T-helper 2 cell (primary cell): ENCODE measurements around the gene NFX1.
"Not testable (repeated sequence)": the region's sequence is repeated elsewhere in the genome, so short reads cannot be mapped to it uniquely, and the experiment has no call there.

Experiments used
- DNase-seq, 5 experiments: peaks; one replicate each; pipeline versions ENCODE4 v3.0.0 to v3.0.0-alpha.2; 2012 to 2022

Gene NFX1

DNA sequence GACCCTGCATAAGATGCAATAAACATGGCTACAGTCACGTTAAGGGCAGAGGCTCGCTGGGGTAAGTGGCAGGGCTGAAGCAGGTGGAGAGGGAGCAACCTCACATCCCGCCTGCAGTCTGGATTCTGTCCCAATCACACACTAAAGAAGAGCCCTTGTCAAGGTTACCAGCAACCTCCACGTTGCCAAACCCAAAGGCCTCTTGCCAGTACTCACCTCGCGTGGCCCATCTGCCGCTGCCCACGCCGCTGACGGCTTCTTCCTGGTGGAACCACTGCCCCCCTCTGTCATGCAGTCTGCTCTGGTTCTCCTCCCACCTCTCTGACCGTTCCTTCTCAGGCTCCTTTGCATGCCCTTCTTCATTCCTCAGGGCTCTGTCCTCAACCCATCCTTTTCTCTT, 103.3 kb downstream of the NFX1 start:
- no peak for DNase-seq

DNA sequence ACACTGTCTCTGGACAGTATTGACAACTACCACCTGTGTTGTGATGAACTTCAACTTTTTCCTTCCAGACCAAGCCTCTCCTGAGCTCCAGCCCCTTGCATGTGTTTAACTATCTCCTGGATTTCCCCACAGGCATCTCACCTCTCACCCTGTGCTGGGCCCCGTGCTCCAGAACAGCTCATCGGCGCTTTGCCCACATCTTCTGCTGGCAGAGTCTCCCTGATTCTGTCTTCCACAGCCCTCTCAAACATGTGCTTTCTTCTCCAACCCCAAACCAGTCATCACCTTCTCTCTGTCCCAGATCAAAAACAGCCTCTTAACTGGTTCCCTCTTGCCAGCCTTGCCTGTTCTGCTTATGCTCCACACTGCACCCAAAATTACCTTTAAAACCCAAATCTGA, 103.7 kb downstream of the NFX1 start:
- not testable (repeated sequence) for DNase-seq

DNA sequence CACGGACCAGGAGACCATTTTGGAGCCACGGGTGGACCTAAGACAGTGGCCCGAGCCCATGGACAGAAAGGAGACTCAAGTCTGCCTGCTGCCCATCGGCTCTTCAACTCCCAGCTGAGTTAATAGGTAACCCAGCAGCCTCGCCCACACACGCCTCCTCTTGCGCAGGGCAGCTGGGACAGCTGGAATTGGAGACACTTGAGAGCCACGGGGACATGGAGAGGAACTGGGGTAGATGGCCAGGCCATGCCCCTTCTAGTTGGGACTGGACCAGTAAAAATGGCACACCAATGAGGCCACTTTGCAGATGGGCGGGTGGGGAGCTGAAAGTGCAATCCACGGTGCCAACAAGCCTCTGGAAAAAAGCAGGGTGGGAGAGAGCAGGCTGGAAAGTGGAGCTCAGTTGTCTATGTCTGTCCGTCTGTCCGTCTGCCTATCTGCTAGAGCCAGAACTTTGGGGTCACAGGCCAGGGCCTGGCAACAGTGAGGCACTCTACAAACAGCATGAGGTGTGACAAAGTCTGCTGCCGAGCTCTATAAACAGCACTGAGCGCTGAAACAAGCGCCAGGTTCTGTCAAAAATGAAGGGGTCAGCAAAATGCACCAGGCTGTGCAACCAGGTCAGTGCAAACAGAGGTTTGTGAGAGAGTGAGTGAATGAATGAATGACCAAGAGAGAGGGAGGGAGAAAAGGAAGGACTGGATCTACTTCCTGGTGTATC, 105.0 kb downstream of the NFX1 start:
- DNase-seq = not testable (repeated sequence)

DNA sequence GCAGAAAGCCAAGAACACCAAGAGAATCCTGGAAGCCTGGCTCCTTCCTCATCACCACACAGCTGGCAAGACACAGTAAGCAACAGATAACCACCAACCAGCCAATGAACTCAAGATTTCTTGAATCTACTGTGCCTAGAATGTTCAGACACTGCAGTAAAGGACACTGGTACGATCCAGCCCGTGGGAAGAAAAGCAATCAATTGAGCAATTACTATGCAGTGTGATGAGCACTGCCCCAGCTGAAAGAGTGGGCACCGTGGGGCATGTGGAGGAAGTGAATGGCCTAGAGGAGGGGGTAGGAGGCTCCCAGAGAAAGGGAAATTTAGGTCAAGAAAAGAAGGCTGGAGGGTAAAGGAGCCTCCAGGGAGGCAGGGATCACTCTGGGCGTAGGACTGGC, 107.5 kb downstream of the NFX1 start:
- DNase-seq = not testable (repeated sequence)

DNA sequence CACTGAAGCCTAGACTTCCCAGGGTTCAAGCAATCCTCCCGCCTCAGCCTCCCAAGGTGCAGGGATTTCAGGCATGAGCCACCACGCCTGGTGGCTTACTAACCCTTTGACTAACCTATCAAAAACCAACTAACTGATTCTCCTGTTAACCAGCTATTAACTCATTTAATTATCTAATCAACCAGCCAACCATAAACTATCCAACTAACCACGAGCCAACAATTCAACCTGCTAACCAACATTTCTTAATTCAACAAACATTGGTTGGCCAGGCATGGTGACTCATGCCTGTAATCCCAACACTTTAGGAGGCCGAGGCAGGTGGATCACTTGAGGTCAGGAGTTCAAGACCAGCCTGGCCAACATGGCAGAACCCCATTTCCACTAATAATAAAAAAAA, 108.7 kb downstream of the NFX1 start:
- not testable (repeated sequence) for DNase-seq

DNA sequence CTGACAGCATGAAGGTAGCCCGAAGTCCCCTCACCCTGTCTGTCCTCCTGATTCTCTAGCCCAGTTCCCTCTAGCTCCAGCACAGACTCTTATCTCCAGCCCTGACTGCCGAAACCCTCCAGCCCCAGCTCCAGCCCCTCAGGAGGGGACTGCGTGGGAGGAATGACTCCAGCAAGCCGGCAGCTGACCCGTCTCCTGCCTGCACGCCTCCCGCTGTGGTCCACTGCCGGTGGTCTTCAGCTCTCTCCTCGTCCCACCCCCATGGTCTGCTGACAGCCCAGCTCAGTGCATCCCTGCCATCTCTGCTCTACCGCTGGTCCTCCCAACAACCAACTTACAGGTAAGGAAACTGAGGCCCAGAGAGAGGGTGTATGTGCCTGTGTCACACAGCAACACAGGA, 111.5 kb downstream of the NFX1 start:
- not testable (repeated sequence) for DNase-seq

DNA sequence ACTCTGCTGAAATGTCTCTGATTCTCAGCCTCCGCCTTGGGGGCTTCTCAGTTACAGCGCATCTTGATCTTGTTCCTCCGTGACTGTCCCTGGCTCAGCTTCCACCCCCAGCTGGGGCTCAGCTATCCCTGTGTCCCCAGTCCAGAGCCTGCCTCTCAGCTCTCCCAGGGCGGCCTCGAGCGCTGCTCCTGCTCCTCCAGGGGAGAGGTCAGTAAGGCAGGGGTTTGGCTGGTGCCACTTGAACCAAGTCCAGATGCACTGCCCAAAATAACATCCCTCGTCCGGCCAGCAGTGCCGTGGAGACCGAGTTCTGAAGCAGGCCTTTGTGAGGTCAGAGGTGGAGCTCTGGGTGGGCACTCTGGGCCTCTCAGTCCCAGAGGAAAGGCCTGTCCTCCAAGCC, 112.1 kb downstream of the NFX1 start, which contains the start of gene AQP7:
TSS of gene AQP7 (minus strand) at position 198 of the 400 bp plus-strand sequence. CDS start 1,306 bp downstream, outside the sequence.
- not testable (repeated sequence) for DNase-seq

DNA sequence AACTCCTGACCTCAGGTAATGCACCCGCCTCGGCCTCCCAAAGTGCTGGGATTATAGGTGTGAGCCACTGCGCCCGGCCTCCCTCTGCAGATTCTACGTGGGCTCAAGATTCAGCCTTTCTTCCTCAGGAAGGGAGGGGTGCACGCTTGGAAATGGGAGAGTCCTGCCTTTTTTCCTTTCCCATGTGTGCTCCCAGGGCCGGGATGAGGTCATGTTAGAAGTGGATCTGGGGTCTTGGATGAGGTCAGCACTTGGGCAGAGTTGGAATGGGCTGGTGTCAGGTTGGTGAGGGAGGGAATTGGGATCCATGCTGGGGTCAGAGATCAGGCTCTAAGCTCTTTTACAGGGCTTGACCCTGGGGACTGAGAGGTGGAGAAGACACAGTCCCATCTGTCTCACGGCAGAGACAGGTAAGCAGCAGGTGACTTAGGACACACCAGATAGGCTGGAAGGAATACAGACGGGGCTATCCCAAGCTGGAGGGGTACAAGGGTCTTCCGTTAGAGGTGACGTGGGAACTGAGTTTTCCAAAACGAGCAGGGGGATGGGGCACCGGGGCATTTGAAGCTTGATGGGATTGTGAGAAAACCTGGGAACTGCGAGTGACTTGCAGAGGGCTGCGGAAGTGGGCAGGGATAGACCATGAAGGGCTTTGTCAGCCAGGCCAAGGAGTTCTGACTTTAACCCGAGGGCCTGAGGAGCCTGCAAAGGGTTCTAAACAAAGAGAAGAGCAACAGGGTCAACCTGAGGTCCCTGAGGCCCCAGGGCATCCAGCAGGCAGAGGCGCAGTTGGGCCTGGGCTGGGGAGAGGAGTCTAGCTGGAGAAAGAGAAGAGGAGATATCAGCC, 113.8 kb downstream of the NFX1 start:
- DNase-seq = no peak

DNA sequence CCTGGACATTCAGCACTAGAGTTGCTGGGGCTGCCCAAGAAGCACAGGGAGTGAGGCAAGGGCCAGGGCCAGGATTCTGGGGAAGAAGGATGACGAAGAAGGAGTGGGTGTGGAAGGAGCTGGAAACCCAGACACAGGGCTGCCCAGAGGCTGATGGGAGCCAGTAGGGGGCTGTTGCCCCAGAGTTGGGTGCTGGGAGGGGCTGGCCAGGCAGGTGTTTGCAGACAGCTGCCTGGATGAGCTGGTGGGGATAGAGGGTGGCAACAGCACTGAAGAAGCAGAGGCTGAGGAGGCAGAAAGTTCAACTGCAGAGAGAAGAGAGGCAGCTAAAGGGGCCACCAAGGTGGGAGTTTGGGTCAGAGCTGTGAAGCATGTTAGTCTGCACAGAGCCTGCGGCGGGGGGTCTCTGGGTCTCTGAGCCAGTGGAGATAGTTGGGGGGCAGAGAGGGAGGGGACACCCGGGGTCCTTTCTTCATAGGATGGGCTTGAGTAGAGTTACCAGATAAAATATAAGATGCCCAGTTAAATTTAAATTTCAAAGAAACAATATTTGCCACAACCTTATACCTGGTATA, 114.6 kb downstream of the NFX1 start:
- DNase-seq = no peak

DNA sequence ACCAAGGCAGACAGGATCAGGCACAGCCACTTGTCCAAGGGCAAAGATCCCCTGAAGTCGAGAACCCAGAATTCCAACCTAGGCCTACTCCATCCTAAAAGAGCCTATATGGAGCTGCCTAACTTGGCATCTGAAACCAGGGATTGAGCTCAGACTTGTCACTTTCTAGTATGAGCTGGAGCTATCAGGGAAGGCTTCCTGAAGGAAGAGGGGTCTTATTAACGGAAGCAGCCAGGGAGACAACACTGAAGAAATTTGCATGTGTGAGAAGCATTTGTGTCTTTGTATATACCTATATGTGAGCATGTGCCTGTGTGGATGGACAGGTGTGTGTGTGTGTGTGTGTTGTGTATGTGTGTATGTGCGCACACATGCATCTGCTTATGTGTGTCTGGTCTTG, 116.7 kb downstream of the NFX1 start:
- DNase-seq = no peak

DNA sequence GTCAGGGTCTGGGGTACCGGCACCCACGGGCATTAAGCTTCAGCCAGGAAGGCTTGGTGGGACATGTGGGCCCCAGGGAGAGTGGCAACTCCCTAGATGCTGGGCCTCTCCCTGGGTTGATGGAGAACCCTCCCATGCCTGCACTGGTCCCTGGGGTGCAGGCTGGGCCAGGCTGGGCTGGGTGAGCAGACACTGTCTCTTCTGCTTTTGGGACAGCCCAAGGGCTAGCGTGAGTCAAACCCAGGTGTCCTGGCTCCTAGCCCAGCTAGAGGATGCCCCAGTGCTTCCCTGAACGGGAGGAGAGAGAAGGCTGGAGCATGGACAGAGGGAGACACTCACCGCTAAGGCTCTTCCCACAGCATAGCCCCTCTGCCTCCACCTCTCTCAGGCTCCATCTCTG, 117.8 kb downstream of the NFX1 start:
- no peak for DNase-seq

DNA sequence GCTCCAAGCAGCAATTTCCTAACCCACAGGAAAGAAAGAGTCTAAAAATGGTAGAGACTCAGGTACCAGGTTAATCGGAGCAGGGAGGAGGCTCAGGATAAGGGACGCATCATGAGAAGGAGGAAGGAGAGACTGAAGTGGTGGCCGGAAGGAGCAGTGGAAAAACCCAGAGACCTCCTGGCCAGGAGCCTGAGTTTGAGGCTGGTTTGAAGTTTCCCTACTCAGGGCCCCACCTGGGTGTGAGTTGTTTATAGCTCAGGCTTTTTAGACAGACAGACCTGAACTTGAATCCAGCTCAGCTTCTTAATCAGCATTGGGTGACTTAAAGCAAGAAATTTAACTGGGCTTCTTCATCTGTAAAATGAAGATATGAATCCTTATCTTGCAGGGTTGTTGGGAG, 124.0 kb downstream of the NFX1 start:
- no peak for DNase-seq

DNA sequence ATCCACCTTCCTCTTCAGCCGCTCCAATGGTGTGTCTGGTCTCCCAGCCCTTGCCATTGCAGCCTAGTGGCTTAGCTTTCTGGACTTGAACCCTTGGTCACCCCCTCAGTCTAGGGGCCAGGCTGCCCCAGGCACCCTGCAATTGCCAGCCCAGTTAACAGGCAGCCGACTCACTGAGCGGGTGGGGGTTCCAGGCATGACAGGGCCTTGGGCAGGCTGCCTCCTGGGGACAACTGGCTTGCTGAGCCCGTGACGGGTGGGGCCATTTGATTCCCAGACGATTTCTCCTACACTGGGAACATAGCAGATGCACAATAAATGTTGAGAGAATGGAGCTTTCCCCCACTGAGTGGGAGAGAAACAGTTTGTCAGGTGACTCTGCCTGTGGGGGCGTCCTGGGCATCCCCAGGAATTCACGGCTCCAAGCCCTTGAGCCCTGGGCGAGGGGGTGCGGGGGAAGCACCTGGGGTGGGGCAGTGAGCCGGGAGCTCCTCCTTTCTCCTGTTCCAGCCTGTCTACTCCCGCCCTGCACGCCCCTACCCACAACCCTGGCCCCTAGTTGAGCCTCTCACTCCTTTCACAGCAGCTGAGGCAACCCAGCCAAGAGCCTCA, 124.7 kb downstream of the NFX1 start:
- no peak for DNase-seq

DNA sequence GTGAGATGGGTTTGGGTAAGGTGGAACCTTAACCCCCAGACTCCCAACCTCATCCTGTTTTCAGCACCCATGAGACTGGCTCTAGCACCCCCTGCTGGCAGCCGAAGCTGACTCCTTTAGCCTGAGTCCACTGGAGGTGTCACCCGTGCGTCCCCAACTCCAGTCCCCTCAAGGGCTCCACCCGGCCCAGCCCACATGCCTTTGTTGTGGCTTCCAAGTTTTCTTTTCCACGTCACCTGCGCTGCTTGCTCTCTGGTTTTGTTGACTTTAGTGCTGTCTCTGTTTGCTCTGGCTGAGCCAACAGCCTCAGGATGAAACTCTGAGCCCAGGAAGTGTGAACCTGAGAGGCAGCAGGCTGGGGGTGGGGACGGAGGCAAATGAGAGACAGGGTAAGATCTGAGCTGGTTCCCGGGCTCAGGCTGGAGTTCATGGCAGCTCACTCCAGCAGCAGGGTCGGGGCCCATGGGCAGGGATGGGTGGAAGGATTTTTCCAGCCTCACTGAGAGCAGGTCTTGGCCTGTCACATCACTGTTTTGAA, 125.3 kb downstream of the NFX1 start:
- DNase-seq = peak; percentile 71 to 93 (median 89)

DNA sequence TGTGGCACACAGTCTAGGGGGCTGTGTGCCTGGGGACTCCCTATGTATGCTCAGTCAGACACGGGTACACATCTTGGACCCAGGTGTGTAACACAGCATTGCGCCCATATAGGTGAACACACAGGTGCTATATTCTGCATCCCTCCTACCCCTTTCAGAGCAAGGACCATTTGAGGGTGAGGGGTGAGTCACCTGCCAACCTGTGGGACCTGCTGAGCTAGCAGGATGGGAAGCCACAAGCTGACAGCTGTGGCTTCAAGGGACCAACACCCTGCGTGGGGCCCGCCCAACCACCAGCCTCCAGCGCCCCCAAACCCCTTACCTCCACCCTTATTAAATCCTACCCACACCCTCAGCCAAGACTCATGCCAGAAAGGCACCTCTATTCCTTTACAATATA, 126.7 kb downstream of the NFX1 start:
- peak in 3 of 5 experiments; percentile 14 to 59 (median 54) for DNase-seq

DNA sequence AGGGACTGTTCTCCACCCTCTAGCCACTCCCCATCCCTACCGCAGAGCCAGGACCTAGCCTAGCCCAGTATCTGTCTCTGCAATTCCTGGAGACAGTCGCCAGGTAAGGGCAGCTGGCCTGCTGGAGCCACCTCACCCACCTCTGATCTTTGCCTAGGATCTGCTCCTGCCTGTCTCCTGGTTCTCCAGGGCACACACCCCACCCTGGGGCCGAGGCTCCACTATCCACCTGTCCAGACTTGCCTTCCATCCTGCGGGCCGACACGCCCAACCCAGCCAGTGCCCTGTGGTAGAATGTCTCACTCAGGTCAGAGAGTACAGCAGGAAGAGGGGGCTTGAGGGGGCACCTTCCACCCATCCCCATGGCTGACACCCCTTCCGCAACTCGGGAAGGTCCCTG, 127.8 kb downstream of the NFX1 start:
- DNase-seq = no peak

DNA sequence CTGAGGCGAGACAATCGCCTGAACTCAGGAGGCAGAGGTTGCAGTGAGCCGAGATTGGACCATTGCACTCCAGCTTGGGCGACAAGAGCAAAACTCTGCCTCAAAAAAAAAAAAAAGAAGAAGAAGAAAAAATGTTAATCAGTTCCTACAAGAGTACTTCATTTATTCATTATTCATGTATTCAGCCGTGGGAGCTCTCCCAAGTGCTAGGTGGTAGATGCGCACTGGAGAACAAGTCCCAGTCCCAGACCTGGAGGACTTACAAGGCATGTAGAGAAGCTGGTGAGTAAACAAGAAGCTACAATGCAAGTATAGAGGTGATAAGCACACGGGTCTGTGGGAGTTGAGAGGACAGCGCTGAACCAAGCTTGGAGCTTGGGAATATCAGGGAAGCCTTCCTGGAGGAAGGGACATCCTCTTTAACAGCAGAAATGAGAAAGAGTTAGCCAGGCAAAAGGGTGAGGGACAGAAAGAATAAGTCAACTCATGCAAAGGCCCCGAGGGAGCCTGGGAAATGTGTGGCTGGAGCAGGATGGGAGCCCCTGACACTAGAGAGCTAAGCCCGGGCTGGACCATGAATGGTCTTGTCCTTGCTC, 129.5 kb downstream of the NFX1 start:
- no peak for DNase-seq
